Smooth muscle cell of the umbilical artery (primary cell): ENCODE results near the gene KLF11. TPM values are rescaled to one million over a fixed set of nuclear protein-coding genes. Genes with fewer than 3 reads are reported as not detected.

Experiments
- total RNA-seq: library from RNA; depleted of rRNA; stranded (reverse); fragments of >200 nt; gene quantifications from 2 replicates; pipeline ENCODE4 v1.2.3, GENCODE V29; 2014

Gene KLF11
- total RNA-seq: 2.7 and 5.2 TPM in 2 replicates

GRCh38 chr2:10043256-10043905 lies at the start of gene KLF11:
KLF11 (plus strand) TSS chr2:10043550; CDS start chr2:10043717, 167 bp downstream.

DNA sequence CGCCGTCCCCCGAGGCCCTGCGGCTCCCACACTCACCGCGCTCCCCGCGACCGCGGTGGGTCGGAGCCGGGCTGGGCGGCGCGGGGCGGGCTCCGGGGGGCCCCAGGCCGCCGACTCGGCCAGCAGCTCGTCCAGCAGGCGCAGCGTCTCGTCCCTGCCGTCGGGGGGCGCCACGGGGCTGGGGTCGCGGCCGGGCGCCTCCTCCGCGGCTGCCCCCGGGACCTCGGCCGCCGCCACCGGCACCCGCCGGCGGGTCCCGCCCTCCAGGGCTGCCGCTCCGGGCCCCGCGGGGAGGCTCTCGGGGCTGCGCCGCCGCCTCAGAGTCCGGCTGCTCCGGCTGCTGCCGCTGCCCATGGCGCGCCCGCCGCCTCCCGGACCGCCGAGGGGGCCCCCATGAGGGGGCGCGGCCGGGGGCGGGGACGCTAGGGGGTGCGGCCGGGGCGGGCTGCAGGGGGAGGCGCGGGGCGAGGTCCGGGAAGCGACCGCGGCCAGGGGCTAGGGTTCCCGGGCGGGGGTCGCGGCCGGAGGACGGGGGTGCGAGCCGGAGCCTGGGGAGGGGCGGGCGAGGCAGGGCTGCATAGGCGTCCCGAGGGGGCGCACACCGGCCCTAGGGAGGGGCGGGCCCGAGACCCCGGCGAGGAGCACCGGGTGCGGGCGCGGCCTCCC lies 36.7 kb downstream of the KLF11 start, which contains the start of gene CYS1:
Gene CYS1 (minus strand): TSS at position 542 of the 666 bp plus-strand sequence. CDS start 188 bp downstream, at position 354.

Other genes with a start within 250 kb of the KLF11 start
- 18.1 and 30.5 TPM in 2 replicates for gene TAF1B, start 200.1 kb upstream of the KLF11 start, total RNA-seq
- gene GRHL1, start 91.9 kb upstream of the KLF11 start, total RNA-seq: 0.09 and 0.59 TPM in 2 replicates
- gene CYS1, start 36.9 kb downstream of the KLF11 start, total RNA-seq: under 0.01 and 0.37 TPM in 2 replicates
- 7.1 and 22.2 TPM in 2 replicates for gene RRM2, start 79.2 kb downstream of the KLF11 start, total RNA-seq